Measurements from ENCODE around the gene IGF2BP1.

DNA sequence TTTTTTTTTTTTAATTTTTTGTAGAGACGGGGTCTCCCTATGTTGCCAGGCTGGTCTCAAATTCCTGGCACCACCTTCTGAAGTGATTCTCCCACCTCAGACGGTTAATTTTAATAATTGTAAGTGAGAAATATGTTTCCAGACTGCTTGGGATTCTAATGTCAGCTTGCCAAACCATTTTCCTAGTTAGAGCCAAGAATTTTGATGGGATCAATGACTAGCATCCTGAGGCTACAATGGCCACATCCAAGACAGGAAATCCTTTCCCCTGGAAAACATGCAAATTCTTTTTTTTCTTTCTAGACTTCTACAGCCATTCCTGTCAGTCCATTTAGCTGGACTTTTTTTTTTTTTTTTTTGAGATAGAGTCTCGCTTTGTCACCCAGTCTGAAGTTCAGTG lies 32.6 kb downstream of the IGF2BP1 start:
- TF ChIP-seq, protein P1, sequence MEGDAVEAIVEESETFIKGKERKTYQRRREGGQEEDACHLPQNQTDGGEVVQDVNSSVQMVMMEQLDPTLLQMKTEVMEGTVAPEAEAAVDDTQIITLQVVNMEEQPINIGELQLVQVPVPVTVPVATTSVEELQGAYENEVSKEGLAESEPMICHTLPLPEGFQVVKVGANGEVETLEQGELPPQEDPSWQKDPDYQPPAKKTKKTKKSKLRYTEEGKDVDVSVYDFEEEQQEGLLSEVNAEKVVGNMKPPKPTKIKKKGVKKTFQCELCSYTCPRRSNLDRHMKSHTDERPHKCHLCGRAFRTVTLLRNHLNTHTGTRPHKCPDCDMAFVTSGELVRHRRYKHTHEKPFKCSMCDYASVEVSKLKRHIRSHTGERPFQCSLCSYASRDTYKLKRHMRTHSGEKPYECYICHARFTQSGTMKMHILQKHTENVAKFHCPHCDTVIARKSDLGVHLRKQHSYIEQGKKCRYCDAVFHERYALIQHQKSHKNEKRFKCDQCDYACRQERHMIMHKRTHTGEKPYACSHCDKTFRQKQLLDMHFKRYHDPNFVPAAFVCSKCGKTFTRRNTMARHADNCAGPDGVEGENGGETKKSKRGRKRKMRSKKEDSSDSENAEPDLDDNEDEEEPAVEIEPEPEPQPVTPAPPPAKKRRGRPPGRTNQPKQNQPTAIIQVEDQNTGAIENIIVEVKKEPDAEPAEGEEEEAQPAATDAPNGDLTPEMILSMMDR (IDR thresholded peaks at IDR 0.05), result no peak
- TF ChIP-seq POLR2A (IDR thresholded peaks at IDR 0.05) (no peak), POLR2AphosphoS5 (IDR thresholded peaks at IDR 0.05) (no peak), EP300 (IDR thresholded peaks at IDR 0.05) (no peak)

Measured in suprapubic skin (tissue), 4 donors.